K562 (cell line): Measurements from ENCODE around the gene BTD.

ENCODE experiments used
- CC2D1A ChIP-seq: fragments of 450-650 bp; IDR thresholded peaks from 2 replicates; pipeline ENCODE4 v1.6.1; 2017; ENCODE audit warnings: mild to moderate bottlenecking
- CLOCK ChIP-seq: fragments of 250-450 bp; sonication (Bioruptor Pico); IDR thresholded peaks from 2 replicates; pipeline ENCODE4 v1.4.0; 2020; ENCODE audit warnings: mild to moderate bottlenecking, moderate library complexity, borderline replicate concordance
- CTCF ChIP-seq, 3 experiments: IDR thresholded peaks in 2 of 3; conservative IDR thresholded peaks in 1 of 3; 2 replicates each; pipeline ENCODE4 v1.5.1; 2011 to 2012; ENCODE audit warnings: low read length in 3 of 3, mild to moderate bottlenecking in 3 of 3, control low read depth in 2 of 3, improper control_type of control experiment in 1 of 3, inconsistent platforms in 1 of 3, low read depth in 1 of 3, mixed read lengths in 1 of 3, moderate library complexity in 1 of 3; ENCODE audit not compliant: insufficient read depth in 2 of 3
- DMBX1 ChIP-seq: fragments of 250-450 bp; sonication (Bioruptor Pico); IDR thresholded peaks from 2 replicates; pipeline ENCODE4 v1.8.0; 2022; ENCODE audit warnings: inconsistent platforms, mild to moderate bottlenecking, moderate library complexity, borderline replicate concordance
- ETV1 ChIP-seq: fragments of 450-650 bp; conservative IDR thresholded peaks from 2 replicates; pipeline ENCODE4 v1.6.1; 2016; ENCODE audit warnings: missing genetic modification characterization, control low read depth, low read depth, missing compliant biosample characterization
- HNRNPUL1 ChIP-seq: fragments of 200-400 bp; formaldehyde crosslinking; IDR thresholded peaks from 2 replicates; pipeline ENCODE4 v1.6.1; 2017; ENCODE audit warnings: low read length
- NKRF ChIP-seq: fragments of 450-650 bp; IDR thresholded peaks from 2 replicates; pipeline ENCODE4 v1.6.1; 2016; ENCODE audit warnings: borderline replicate concordance
- RBM25 ChIP-seq: fragments of 200-400 bp; formaldehyde crosslinking; IDR thresholded peaks from 2 replicates; pipeline ENCODE4 v1.6.1; 2018; ENCODE audit warnings: low read length, low read depth, moderate library complexity; ENCODE audit not compliant: severe bottlenecking
- TFAP4 ChIP-seq: sonication (generic); formaldehyde crosslinking; IDR thresholded peaks from 2 replicates; pipeline ENCODE4 v1.8.0; 2022; ENCODE audit warnings: missing genetic modification reagents, mild to moderate bottlenecking, moderate library complexity, borderline replicate concordance
- USF1 ChIP-seq: sonication (generic); formaldehyde crosslinking; IDR thresholded peaks from 2 replicates; pipeline ENCODE4 v1.9.0; 2022; ENCODE audit warnings: mild to moderate bottlenecking, missing genetic modification reagents
- XRCC3 ChIP-seq: fragments of 450-650 bp; IDR thresholded peaks from 2 replicates; pipeline ENCODE4 v1.6.1; 2017; ENCODE audit warnings: mild to moderate bottlenecking, moderate library complexity
- ZNF274 ChIP-seq: IDR thresholded peaks from 2 replicates; pipeline ENCODE4 v1.6.1; 2011; ENCODE audit warnings: low read depth, mild to moderate bottlenecking, low read length, moderate library complexity, borderline replicate concordance

GRCh38 chr3:15575446-15575845, 26.1 kb upstream of the BTD start:
- TF ChIP-seq CTCF (IDR thresholded peaks at IDR 0.05 in 2 of 3, conservative IDR thresholded peaks at IDR 0.05 in 1 of 3; ENCODE audit: insufficient read depth in 2 of 3, low read depth in 1 of 3, low read length in 3 of 3), result no peak
- no peak for TF ChIP-seq USF1
- no peak for TF ChIP-seq NKRF
- TF ChIP-seq TFAP4 (CRISPR knock-in tag), result no peak
- TF ChIP-seq CLOCK (CRISPR knock-in tag), result no peak
- no peak for TF ChIP-seq CC2D1A
- no peak for TF ChIP-seq ZNF274
- no peak for TF ChIP-seq DMBX1
- no peak for TF ChIP-seq XRCC3
- TF ChIP-seq RBM25, result no peak
- no peak for TF ChIP-seq HNRNPUL1
- TF ChIP-seq ETV1 (tag), result no peak
